H9 (cell line): ENCODE results near the gene ZNF609. TPM values are rescaled to one million over a fixed set of nuclear protein-coding genes. Genes with fewer than 3 reads are reported as not detected.

Experiments used
- DNase-seq: peaks from one replicate; pipeline ENCODE4 v3.0.0-alpha.2; 2017
- H2AFZ ChIP-seq: one replicate; pipeline ENCODE4 v1.6.1; 2013; ENCODE audit warnings: mild to moderate bottlenecking, low read length, control low read depth, moderate library complexity
- H2AK5ac ChIP-seq: 2 replicates; pipeline ENCODE4 v1.6.1; 2013; ENCODE audit warnings: low read length, control low read depth, mixed read lengths; ENCODE audit not compliant: insufficient read length
- H2BK120ac ChIP-seq: one replicate; pipeline ENCODE4 v1.6.1; 2013; ENCODE audit warnings: low read depth, mild to moderate bottlenecking, low read length, control low read depth, inconsistent platforms; ENCODE audit not compliant: poor library complexity, severe bottlenecking
- H2BK12ac ChIP-seq: 2 replicates; pipeline ENCODE4 v1.6.1; 2013; ENCODE audit warnings: low read length, control low read depth, mixed read lengths, low read depth; ENCODE audit not compliant: insufficient read length
- H2BK15ac ChIP-seq: 2 replicates; pipeline ENCODE4 v1.6.1; 2013; ENCODE audit warnings: low read depth, low read length, control low read depth
- H2BK20ac ChIP-seq: one replicate; pipeline ENCODE4 v1.6.1; 2013; ENCODE audit warnings: low read depth, mild to moderate bottlenecking, low read length, control low read depth, inconsistent platforms; ENCODE audit not compliant: poor library complexity, severe bottlenecking
- H2BK5ac ChIP-seq: 2 replicates; pipeline ENCODE4 v1.6.1; 2013; ENCODE audit warnings: low read length, control low read depth, mixed read lengths; ENCODE audit not compliant: insufficient read length
- H3K14ac ChIP-seq: 2 replicates; pipeline ENCODE4 v1.6.1; 2013; ENCODE audit warnings: low read length, control low read depth; ENCODE audit not compliant: insufficient read depth
- H3K18ac ChIP-seq: 2 replicates; pipeline ENCODE4 v1.6.1; 2013; ENCODE audit warnings: low read depth, mild to moderate bottlenecking, mixed read lengths, low read length, control low read depth; ENCODE audit not compliant: insufficient read length
- H3K23ac ChIP-seq: 2 replicates; pipeline ENCODE4 v1.6.1; 2013; ENCODE audit warnings: low read length, control low read depth, mixed read lengths, low read depth; ENCODE audit not compliant: insufficient read length
- H3K23me2 ChIP-seq: 2 replicates; pipeline ENCODE4 v1.6.1; 2013; ENCODE audit warnings: low read depth, mild to moderate bottlenecking, mixed read lengths, low read length, control low read depth; ENCODE audit not compliant: insufficient read length, poor library complexity, severe bottlenecking
- H3K27ac ChIP-seq: 2 replicates; pipeline ENCODE4 v1.5.1; 2013; ENCODE audit warnings: low read length, control low read depth, mixed read lengths, low read depth; ENCODE audit not compliant: insufficient read length
- H3K27me3 ChIP-seq: 2 replicates; pipeline ENCODE4 v1.6.1; 2013; ENCODE audit warnings: low read length, control low read depth, inconsistent platforms; ENCODE audit not compliant: insufficient read depth
- H3K4ac ChIP-seq: 2 replicates; pipeline ENCODE4 v1.6.1; 2013; ENCODE audit warnings: low read depth, mild to moderate bottlenecking, control low read depth, inconsistent platforms, low read length, moderate library complexity
- H3K4me1 ChIP-seq: 2 replicates; pipeline ENCODE4 v1.6.1; 2013; ENCODE audit warnings: low read length, control low read depth, inconsistent platforms; ENCODE audit not compliant: insufficient read depth
- H3K4me2 ChIP-seq: 2 replicates; pipeline ENCODE4 v1.6.1; 2013; ENCODE audit warnings: low read length, control low read depth, mixed read lengths; ENCODE audit not compliant: insufficient read length, insufficient read depth
- H3K56ac ChIP-seq: 2 replicates; pipeline ENCODE4 v1.6.1; 2013; ENCODE audit warnings: low read depth, mild to moderate bottlenecking, mixed read lengths, low read length, control low read depth; ENCODE audit not compliant: insufficient read length
- H3K79me1 ChIP-seq: 2 replicates; pipeline ENCODE4 v1.6.1; 2013; ENCODE audit warnings: low read depth, mild to moderate bottlenecking, moderate library complexity, low read length, control low read depth, inconsistent platforms; ENCODE audit not compliant: insufficient read depth, poor library complexity, severe bottlenecking
- H3K79me2 ChIP-seq: 2 replicates; pipeline ENCODE4 v1.6.1; 2013; ENCODE audit warnings: low read length, control low read depth, inconsistent platforms; ENCODE audit not compliant: insufficient read depth
- H3K9ac ChIP-seq: 2 replicates; pipeline ENCODE4 v1.6.1; 2013; ENCODE audit warnings: low read length, control low read depth, mixed read lengths; ENCODE audit not compliant: insufficient read length; ENCODE audit errors: extremely low read depth
- H3K9me3 ChIP-seq: one replicate; pipeline ENCODE4 v1.6.1; 2013; ENCODE audit warnings: low read depth, low read length, inconsistent platforms; ENCODE audit not compliant: control insufficient read depth
- H3T11ph ChIP-seq: one replicate; pipeline ENCODE4 v1.6.1; 2013; ENCODE audit warnings: mild to moderate bottlenecking, low read length, control low read depth, inconsistent platforms
- H4K20me1 ChIP-seq: one replicate; pipeline ENCODE4 v1.6.1; 2013; ENCODE audit not compliant: control insufficient read depth, insufficient read length, insufficient read depth
- H4K5ac ChIP-seq: 2 replicates; pipeline ENCODE4 v1.6.1; 2013; ENCODE audit warnings: low read depth, mild to moderate bottlenecking, mixed read lengths, low read length, control low read depth; ENCODE audit not compliant: insufficient read length
- H4K8ac ChIP-seq: replicated peaks from 2 replicates; pipeline ENCODE4 v1.6.1; 2013; ENCODE audit warnings: low read length, control low read depth, mixed read lengths, low read depth; ENCODE audit not compliant: insufficient read length
- H4K91ac ChIP-seq: 2 replicates; pipeline ENCODE4 v1.6.1; 2013; ENCODE audit warnings: low read depth, mild to moderate bottlenecking, moderate library complexity, mixed read lengths, low read length, control low read depth; ENCODE audit not compliant: insufficient read length
- H3K27ac Mint-ChIP-seq, 3 experiments: 2 replicates in 2 of 3; 3 replicates in 1 of 3; pipeline ENCODE4 v1.8.0; 2020 to 2021; ENCODE audit warnings: mixed read lengths in 3 of 3, mild to moderate bottlenecking in 1 of 3, moderate library complexity in 1 of 3
- H3K27me3 Mint-ChIP-seq: 2 replicates; pipeline ENCODE4 v1.8.0; 2021; ENCODE audit warnings: low read depth, mild to moderate bottlenecking, moderate library complexity, mixed read lengths
- H3K36me3 Mint-ChIP-seq, 3 experiments: 2 replicates in 2 of 3; 3 replicates in 1 of 3; pipeline ENCODE4 v1.8.0; 2020 to 2021; ENCODE audit warnings: low read depth in 3 of 3, mixed read lengths in 3 of 3; ENCODE audit not compliant: insufficient read depth in 1 of 3
- H3K4me1 Mint-ChIP-seq, 2 experiments: 2 replicates each; pipeline ENCODE4 v1.8.0; 2020; ENCODE audit warnings: mixed read lengths in 2 of 2
- H3K4me3 Mint-ChIP-seq, 2 experiments: 2 replicates in 1 of 2; 3 replicates in 1 of 2; pipeline ENCODE4 v1.8.0; 2020 to 2021; ENCODE audit warnings: mild to moderate bottlenecking in 2 of 2, mixed read lengths in 2 of 2, moderate library complexity in 1 of 2
- H3K9me3 Mint-ChIP-seq, 2 experiments: 2 replicates in 1 of 2; 3 replicates in 1 of 2; pipeline ENCODE4 v1.8.0; 2020; ENCODE audit warnings: mild to moderate bottlenecking in 2 of 2, mixed read lengths in 2 of 2, moderate library complexity in 1 of 2
- CTCF ChIP-seq: fragments of 200-600 bp; sonication (generic); conservative IDR thresholded peaks from 3 replicates; pipeline ENCODE4 v1.8.0; 2021; ENCODE audit warnings: antibody characterized with exemption, mild to moderate bottlenecking
- total RNA-seq: library from RNA; stranded (reverse); gene quantifications from 2 replicates; pipeline ENCODE4 v1.2.1, GENCODE V29; 2021

The ZNF609 gene
- total RNA-seq, 1 experiment from 2014 or later = 45.3 TPM

- Histone ChIP-seq H3K56ac (no peak overlapping the region), H3K27ac (no peak overlapping the region), H4K20me1 (no peaks in the 10 kb centered on the region), H3K4me2 (no peak overlapping the region), H3K79me2 (peaks cover 2% of the 10 kb centered on the region; the same call in 1 of the 2 replicates), H3K27me3 (no peaks in the 10 kb centered on the region), H3K79me1 (peaks cover 6% of the 10 kb centered on the region), H3K23ac (no peak overlapping the region), H4K5ac (no peak overlapping the region), H2BK20ac (no peak overlapping the region), H3K9ac (no peak overlapping the region), H3K23me2 (no peaks in the 10 kb centered on the region), H3K14ac (no peak overlapping the region), H4K8ac (no peak overlapping the region), H3K9me3 (no peaks in the 10 kb centered on the region), H2BK15ac (no peak overlapping the region), H2BK5ac (no peak overlapping the region), H3K4me1 (no peaks in the 10 kb centered on the region), H3K4ac (no peak overlapping the region), H3K18ac (no peak overlapping the region), H2AK5ac (no peak overlapping the region), H2BK12ac (no peak overlapping the region), H2BK120ac (no peak overlapping the region), H2AFZ (no peak overlapping the region), H4K91ac (no peak overlapping the region), H3T11ph (no peak overlapping the region)
- Mint-ChIP-seq H3K27me3 (no peaks in the 10 kb centered on the region), H3K36me3 (peaks cover 4 to 14% (median 9%) of the 10 kb centered on the region in 3 experiments; a peak in 4 of 7 replicates), H3K27ac (peak overlapping the region in 1 of 3 experiments; percentile 78; a peak in 2 of 7 replicates), H3K4me1 (peaks cover 4 to 8% of the 10 kb centered on the region in 2 experiments; a peak in 1 of 4 replicates), H3K9me3 (no peaks in the 10 kb centered on the region), H3K4me3 (no peak overlapping the region)
- no peak for DNase-seq
- no peak for TF ChIP-seq CTCF
These were observed 30.4 kb downstream of the ZNF609 start for GRCh38 chr15:64490598-64491259.
